CD4-positive, CD25-positive, alpha-beta regulatory T cell (primary cell): ENCODE results near the gene XYLT1. TPM values are rescaled to one million over a fixed set of nuclear protein-coding genes. Genes with fewer than 3 reads are reported as not detected.
A peak's percentile ranks its signal among the peaks of the same experiment; 100 is the strongest.

Experiments used
- ATAC-seq, 2 donors: fragments of 150-1000 bp; cut with Tn5 transposase; one replicate each; pipeline ENCODE4 v1.10.0; 2021; ENCODE audit warnings: low read depth in 2 of 2, moderate number of reproducible peaks in 2 of 2, moderate library complexity in 1 of 2
- DNase-seq, 3 donors: peaks; one replicate each; pipeline versions ENCODE4 v3.0.0 to v3.0.0-alpha.2; 2012 to 2022; ENCODE audit warnings: mixed read lengths in 1 of 3
- H3K27ac ChIP-seq: one replicate; pipeline ENCODE4 v1.7.0; 2013; ENCODE audit warnings: mild to moderate bottlenecking, low read length; ENCODE audit not compliant: insufficient read depth, poor library complexity, severe bottlenecking
- H3K27me3 ChIP-seq: one replicate; pipeline ENCODE4 v1.7.0; 2013; ENCODE audit warnings: low read length; ENCODE audit not compliant: control insufficient read depth, insufficient read depth
- H3K36me3 ChIP-seq: one replicate; pipeline ENCODE4 v1.7.0; 2013; ENCODE audit warnings: mild to moderate bottlenecking, low read length, moderate library complexity; ENCODE audit not compliant: control insufficient read depth, insufficient read depth
- H3K4me1 ChIP-seq: 2 replicates; pipeline ENCODE4 v1.7.0; 2013; ENCODE audit warnings: mild to moderate bottlenecking, low read length; ENCODE audit not compliant: insufficient read depth, control insufficient read depth, poor library complexity, severe bottlenecking
- H3K4me3 ChIP-seq: one replicate; pipeline ENCODE4 v1.7.0; 2013; ENCODE audit warnings: low read depth, mild to moderate bottlenecking, low read length, moderate library complexity
- H3K9me3 ChIP-seq, 2 experiments: 1 replicate in 1 of 2; 2 replicates in 1 of 2; pipeline ENCODE4 v1.7.0; 2013; ENCODE audit warnings: low read length in 2 of 2, mild to moderate bottlenecking in 1 of 2, moderate library complexity in 1 of 2; ENCODE audit not compliant: control insufficient read depth in 2 of 2
- H3K27ac Mint-ChIP-seq, 3 donors: one replicate each; pipeline ENCODE4 v1.8.0; 2020 to 2022; ENCODE audit warnings: mild to moderate bottlenecking in 3 of 3, mixed read lengths in 3 of 3, moderate library complexity in 2 of 3
- H3K27me3 Mint-ChIP-seq: one replicate; pipeline ENCODE4 v1.8.0; 2022; ENCODE audit warnings: mild to moderate bottlenecking, mixed read lengths
- H3K36me3 Mint-ChIP-seq: one replicate; pipeline ENCODE4 v1.8.0; 2020; ENCODE audit warnings: mixed read lengths
- H3K4me1 Mint-ChIP-seq, 4 donors: one replicate each; pipeline ENCODE4 v1.8.0; 2020 to 2022; ENCODE audit warnings: mixed read lengths in 4 of 4, mild to moderate bottlenecking in 1 of 4
- H3K4me3 Mint-ChIP-seq, 4 donors: one replicate each; pipeline ENCODE4 v1.8.0; 2020 to 2022; ENCODE audit warnings: mild to moderate bottlenecking in 4 of 4, mixed read lengths in 4 of 4, moderate library complexity in 3 of 4
- H3K9me3 Mint-ChIP-seq, 7 donors: one replicate each; pipeline ENCODE4 v1.8.0; 2020 to 2022; ENCODE audit warnings: mixed read lengths in 7 of 7, mild to moderate bottlenecking in 3 of 7, moderate library complexity in 2 of 7
- polyA plus RNA-seq, 4 donors: library from polyadenylated mRNA; unstranded; fragments of 300-500 nt; fragmentation: Illumina TruSeq; gene quantifications; one replicate each; pipeline ENCODE4 v1.2.3, GENCODE V29; 2021
- total RNA-seq: library from RNA; stranded (reverse); gene quantifications from one replicate; pipeline ENCODE4 v1.2.3, GENCODE V29; 2022

Gene XYLT1
- total and polyA plus RNA-seq, 5 donors from 2014 or later: 0.68 to 26.3 (median 3.1) TPM

- Mint-ChIP-seq H3K9me3 (no peaks in the 10 kb centered on the region), H3K27me3 (no peaks in the 10 kb centered on the region), H3K27ac (peak overlapping the region; percentile 40 to 86 (median 74)), H3K4me3 (no peak overlapping the region), H3K36me3 (peaks cover 11% of the 10 kb centered on the region), H3K4me1 (peaks cover 1 to 54% (median 31%) of the 10 kb centered on the region in 4 donors)
- Histone ChIP-seq H3K27me3 (no peaks in the 10 kb centered on the region), H3K4me1 (no peaks in the 10 kb centered on the region), H3K9me3 (no peaks in the 10 kb centered on the region), H3K27ac (no peak overlapping the region), H3K4me3 (no peak overlapping the region), H3K36me3 (no peaks in the 10 kb centered on the region)
- DNase-seq: no peak
- ATAC-seq: no peak
Observed at GRCh38 chr16:17392857-17393692, 77.7 kb downstream of the XYLT1 start.

GRCh38 chr16:17392127-17392856 lies 78.5 kb downstream of the XYLT1 start:
- H3K4me3 ChIP-seq: no peak overlapping the region
- no peaks in the 10 kb centered on the region for H3K9me3 ChIP-seq
- no peak for ATAC-seq
- no peaks in the 10 kb centered on the region for H3K36me3 ChIP-seq
- Mint-ChIP-seq H3K27ac (peak overlapping the region in 1 of 3 donors; percentile 74), H3K36me3 (peaks cover 17% of the 10 kb centered on the region), H3K4me3 (no peak overlapping the region), H3K9me3 (no peaks in the 10 kb centered on the region), H3K27me3 (peaks cover 5% of the 10 kb centered on the region), H3K4me1 (peaks cover 0 to 55% (median 31%) of the 10 kb centered on the region in 4 donors)
- no peaks in the 10 kb centered on the region for H3K27me3 ChIP-seq
- no peak overlapping the region for H3K27ac ChIP-seq
- no peaks in the 10 kb centered on the region for H3K4me1 ChIP-seq
- no peak for DNase-seq

- Mint-ChIP-seq H3K27ac (peak overlapping the region in 1 of 3 donors; percentile 74), H3K27me3 (peaks cover 5% of the 10 kb centered on the region)
Observed at GRCh38 chr16:17391715-17392114, 79.0 kb downstream of the XYLT1 start.

GRCh38 chr16:17389384-17389783 lies 81.4 kb downstream of the XYLT1 start:
- Mint-ChIP-seq H3K36me3 (peaks cover 17% of the 10 kb centered on the region), H3K9me3 (no peaks in the 10 kb centered on the region), H3K27me3 (peaks cover 5% of the 10 kb centered on the region), H3K27ac (peak overlapping the region in 2 of 3 donors; percentile 15 to 86), H3K4me3 (no peak overlapping the region), H3K4me1 (peaks cover 4 to 53% (median 37%) of the 10 kb centered on the region in 4 donors)
- H3K27me3 ChIP-seq: no peaks in the 10 kb centered on the region
- H3K4me3 ChIP-seq: no peak overlapping the region
- H3K9me3 ChIP-seq: no peaks in the 10 kb centered on the region
- no peak for DNase-seq
- no peak overlapping the region for H3K27ac ChIP-seq
- ATAC-seq: no peak
- no peaks in the 10 kb centered on the region for H3K4me1 ChIP-seq
- no peaks in the 10 kb centered on the region for H3K36me3 ChIP-seq

More at GRCh38 chr16:17391715-17392114, 79.0 kb downstream of the XYLT1 start:
- Histone ChIP-seq H3K27ac (no peak overlapping the region), H3K36me3 (no peaks in the 10 kb centered on the region), H3K27me3 (no peaks in the 10 kb centered on the region), H3K4me1 (no peaks in the 10 kb centered on the region), H3K4me3 (no peak overlapping the region), H3K9me3 (no peaks in the 10 kb centered on the region)
- peaks cover 17% of the 10 kb centered on the region for H3K36me3 Mint-ChIP-seq
- no peak overlapping the region for H3K4me3 Mint-ChIP-seq
- DNase-seq (no peak), ATAC-seq (no peak)
- peaks cover 1 to 55% (median 28%) of the 10 kb centered on the region in 4 donors for H3K4me1 Mint-ChIP-seq
- H3K9me3 Mint-ChIP-seq: no peaks in the 10 kb centered on the region

- H3K4me1 Mint-ChIP-seq: peaks cover 9 to 60% (median 41%) of the 10 kb centered on the region in 4 donors
- H3K27ac ChIP-seq: no peak overlapping the region
- peaks cover 5% of the 10 kb centered on the region for H3K27me3 Mint-ChIP-seq
- no peak overlapping the region for H3K4me3 Mint-ChIP-seq
- no peaks in the 10 kb centered on the region for H3K9me3 Mint-ChIP-seq
- peaks cover 19% of the 10 kb centered on the region for H3K36me3 Mint-ChIP-seq
- no peak overlapping the region for H3K4me3 ChIP-seq
- no peaks in the 10 kb centered on the region for H3K36me3 ChIP-seq
- no peaks in the 10 kb centered on the region for H3K27me3 ChIP-seq
- DNase-seq (no peak), ATAC-seq (no peak)
- H3K9me3 ChIP-seq: no peaks in the 10 kb centered on the region
- no peaks in the 10 kb centered on the region for H3K4me1 ChIP-seq
- H3K27ac Mint-ChIP-seq: peak overlapping the region in 2 of 3 donors; percentile 71 to 84
Observed at GRCh38 chr16:17387256-17387655, 83.5 kb downstream of the XYLT1 start.

- no peak overlapping the region for H3K27ac Mint-ChIP-seq
- H3K9me3 Mint-ChIP-seq: no peaks in the 10 kb centered on the region
- Histone ChIP-seq H3K27me3 (no peaks in the 10 kb centered on the region), H3K4me3 (no peak overlapping the region), H3K27ac (no peak overlapping the region), H3K9me3 (no peaks in the 10 kb centered on the region), H3K4me1 (no peaks in the 10 kb centered on the region), H3K36me3 (no peaks in the 10 kb centered on the region)
- DNase-seq (no peak), ATAC-seq (no peak)
- H3K4me3 Mint-ChIP-seq: no peak overlapping the region
- H3K27me3 Mint-ChIP-seq: peaks cover 5% of the 10 kb centered on the region
- peaks cover 17% of the 10 kb centered on the region for H3K36me3 Mint-ChIP-seq
- peaks cover 9 to 53% (median 36%) of the 10 kb centered on the region in 4 donors for H3K4me1 Mint-ChIP-seq
Observed at GRCh38 chr16:17386229-17386628, 84.5 kb downstream of the XYLT1 start.

GRCh38 chr16:17384471-17384870 lies 86.3 kb downstream of the XYLT1 start:
- Histone ChIP-seq H3K9me3 (no peaks in the 10 kb centered on the region), H3K36me3 (no peaks in the 10 kb centered on the region), H3K27me3 (no peaks in the 10 kb centered on the region), H3K4me1 (no peaks in the 10 kb centered on the region), H3K4me3 (no peak overlapping the region), H3K27ac (no peak overlapping the region)
- H3K27ac Mint-ChIP-seq: peak overlapping the region in 1 of 3 donors; percentile 71
- DNase-seq (no peak), ATAC-seq (no peak)
- peaks cover 5% of the 10 kb centered on the region for H3K27me3 Mint-ChIP-seq
- no peaks in the 10 kb centered on the region for H3K9me3 Mint-ChIP-seq
- no peak overlapping the region for H3K4me3 Mint-ChIP-seq
- H3K4me1 Mint-ChIP-seq: peaks cover 9 to 56% (median 42%) of the 10 kb centered on the region in 4 donors
- H3K36me3 Mint-ChIP-seq: peaks cover 22% of the 10 kb centered on the region
